Breast epithelium (tissue), 3 donors: ENCODE results near the gene ASS1.
"Not testable (repeated sequence)": the region's sequence is repeated elsewhere in the genome, so short reads cannot be mapped to it uniquely, and the experiment has no call there.

Experiments used
- CTCF ChIP-seq, 3 donors: fragments of 450-650 bp; IDR thresholded peaks; one replicate each; pipeline ENCODE4 v1.5.1; 2016 to 2017; ENCODE audit warnings: antibody characterized with exemption in 3 of 3, mild to moderate bottlenecking in 3 of 3, moderate library complexity in 3 of 3
- POLR2A ChIP-seq: fragments of 450-650 bp; IDR thresholded peaks from one replicate; pipeline ENCODE4 v1.6.1; 2016; ENCODE audit warnings: antibody characterized with exemption, mild to moderate bottlenecking, moderate library complexity

DNA sequence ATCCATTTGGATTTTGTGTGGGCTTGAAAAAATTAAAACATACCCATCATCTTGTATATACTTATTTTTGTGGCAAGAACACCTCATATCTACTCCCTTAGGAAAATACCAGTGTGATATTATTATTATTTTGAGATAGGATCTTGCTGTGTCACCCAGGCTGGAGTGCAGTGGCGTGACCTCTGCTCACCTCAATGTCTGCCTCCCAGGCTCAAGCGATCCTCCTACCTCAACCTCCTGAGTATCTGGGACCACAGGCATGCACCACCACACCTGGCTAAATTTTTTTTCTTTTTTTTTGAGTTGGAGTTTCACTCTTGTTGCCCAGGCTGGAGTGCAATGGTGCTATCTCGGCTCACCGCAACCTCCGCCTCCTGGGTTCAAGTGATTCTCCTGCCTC, 10.1 kb upstream of the ASS1 start:
- TF ChIP-seq CTCF (IDR thresholded peaks at IDR 0.05); POLR2A: not testable (repeated sequence)
